ENCODE results near the gene LRRC1. TPM values are rescaled to one million over a fixed set of nuclear protein-coding genes. Genes with fewer than 3 reads are reported as not detected.

The LRRC1 gene
- total RNA-seq, 1 donor from 2014 or later = 9.3 TPM

DNA sequence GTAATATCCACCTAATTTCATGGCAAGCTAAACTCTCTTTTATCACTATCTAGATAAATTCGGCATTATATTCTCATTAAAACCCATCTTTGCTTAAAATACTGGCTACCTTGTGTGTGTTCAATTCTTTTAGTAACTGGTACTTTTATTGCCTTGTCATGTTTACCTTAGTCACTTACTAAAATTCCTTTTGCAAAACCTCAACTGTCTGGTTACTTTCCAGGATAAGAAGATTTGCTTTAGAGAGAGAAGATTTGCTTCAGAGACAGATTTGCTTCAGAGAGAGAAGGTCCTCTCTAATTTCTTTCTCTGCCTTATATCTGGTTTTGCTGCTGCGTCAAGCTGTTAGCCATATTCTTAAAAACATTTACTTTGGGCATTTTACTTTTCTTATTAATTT, 164.9 kb downstream of the LRRC1 start:
- H3K4me3 ChIP-seq (ENCODE audit: low read depth, low read length) = no peak overlapping the region
- no peak for DNase-seq (ENCODE audit: low read depth)
- TF ChIP-seq, protein P1, sequence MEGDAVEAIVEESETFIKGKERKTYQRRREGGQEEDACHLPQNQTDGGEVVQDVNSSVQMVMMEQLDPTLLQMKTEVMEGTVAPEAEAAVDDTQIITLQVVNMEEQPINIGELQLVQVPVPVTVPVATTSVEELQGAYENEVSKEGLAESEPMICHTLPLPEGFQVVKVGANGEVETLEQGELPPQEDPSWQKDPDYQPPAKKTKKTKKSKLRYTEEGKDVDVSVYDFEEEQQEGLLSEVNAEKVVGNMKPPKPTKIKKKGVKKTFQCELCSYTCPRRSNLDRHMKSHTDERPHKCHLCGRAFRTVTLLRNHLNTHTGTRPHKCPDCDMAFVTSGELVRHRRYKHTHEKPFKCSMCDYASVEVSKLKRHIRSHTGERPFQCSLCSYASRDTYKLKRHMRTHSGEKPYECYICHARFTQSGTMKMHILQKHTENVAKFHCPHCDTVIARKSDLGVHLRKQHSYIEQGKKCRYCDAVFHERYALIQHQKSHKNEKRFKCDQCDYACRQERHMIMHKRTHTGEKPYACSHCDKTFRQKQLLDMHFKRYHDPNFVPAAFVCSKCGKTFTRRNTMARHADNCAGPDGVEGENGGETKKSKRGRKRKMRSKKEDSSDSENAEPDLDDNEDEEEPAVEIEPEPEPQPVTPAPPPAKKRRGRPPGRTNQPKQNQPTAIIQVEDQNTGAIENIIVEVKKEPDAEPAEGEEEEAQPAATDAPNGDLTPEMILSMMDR (conservative IDR thresholded peaks at IDR 0.05; ENCODE audit: low read depth, low read length) = no peak

DNA sequence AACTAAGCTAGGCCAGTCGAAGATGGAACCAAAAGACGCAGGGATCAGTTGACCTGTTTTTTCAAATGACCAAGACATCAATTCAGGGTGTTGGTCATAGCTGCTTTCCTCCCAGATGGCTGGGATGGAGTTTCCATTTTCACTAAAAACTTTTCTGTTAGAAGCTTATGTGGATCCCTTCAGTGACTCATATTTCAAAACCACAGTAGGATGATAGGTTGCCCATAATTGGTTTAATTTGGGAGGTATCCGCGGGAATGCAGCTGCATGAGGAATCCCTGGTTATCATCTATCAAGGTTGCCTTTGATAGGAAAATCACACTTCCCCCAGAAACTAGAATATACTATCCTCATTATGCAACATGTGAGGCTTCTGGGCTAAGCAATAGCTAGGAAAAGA, 165.5 kb downstream of the LRRC1 start:
- TF ChIP-seq, protein P1 (conservative IDR thresholded peaks at IDR 0.05; ENCODE audit: low read depth, low read length) = no peak

GRCh38 chr6:53961679-53962370, 167.0 kb downstream of the LRRC1 start:
- DNase-seq (ENCODE audit: low read depth) = no peak
- TF ChIP-seq, protein P1 (conservative IDR thresholded peaks at IDR 0.05; ENCODE audit: low read depth, low read length) = no peak

More for the DNA sequence above, 165.5 kb downstream of the LRRC1 start:
- no peak overlapping the region for H3K4me3 ChIP-seq (ENCODE audit: low read depth, low read length)
- DNase-seq (ENCODE audit: low read depth) = no peak

DNA sequence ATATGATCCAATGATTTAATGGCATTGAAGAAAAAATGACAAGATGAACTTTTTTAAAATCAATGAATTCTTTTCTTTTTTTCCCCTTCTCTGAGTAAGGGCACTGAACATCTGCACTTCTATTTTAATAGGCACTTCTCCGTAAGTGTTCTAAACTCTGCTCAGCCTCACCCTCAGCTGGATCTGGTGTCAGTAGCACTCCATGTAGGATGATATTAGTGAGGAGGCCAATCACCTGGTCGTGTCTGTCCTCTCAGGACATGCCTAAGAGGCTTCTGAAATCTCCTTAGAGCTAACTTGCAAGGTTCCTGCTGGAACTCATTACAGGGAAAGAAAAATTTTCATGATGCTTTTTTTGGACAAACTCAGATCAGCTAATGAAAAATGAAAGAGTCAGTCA, 167.8 kb downstream of the LRRC1 start:
- H3K4me3 ChIP-seq (ENCODE audit: low read depth, low read length) = no peak overlapping the region
- no peak for DNase-seq (ENCODE audit: low read depth)
- TF ChIP-seq, protein P1 (conservative IDR thresholded peaks at IDR 0.05; ENCODE audit: low read depth, low read length) = no peak

More at GRCh38 chr6:53961679-53962370, 167.0 kb downstream of the LRRC1 start:
- no peak overlapping the region for H3K4me3 ChIP-seq (ENCODE audit: low read depth, low read length)

DNA sequence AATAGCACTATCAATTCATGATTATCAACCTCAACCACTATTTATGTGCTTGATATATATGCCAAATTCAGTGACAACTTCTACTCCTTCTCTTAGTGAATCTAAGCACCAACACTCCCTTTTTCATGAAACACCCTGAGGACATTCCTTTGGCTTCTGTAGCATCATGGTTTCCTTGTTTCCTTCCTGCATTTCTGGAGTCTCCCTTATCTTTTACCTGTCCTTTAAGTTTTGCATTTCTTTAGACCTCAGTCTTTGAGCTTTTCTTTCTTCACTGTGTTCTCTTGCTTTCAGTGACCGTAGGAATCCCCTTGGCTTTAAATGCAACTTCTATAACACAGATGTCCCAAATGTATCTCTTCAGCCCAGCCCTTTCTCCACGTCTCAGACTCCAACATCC, 172.6 kb downstream of the LRRC1 start:
- TF ChIP-seq, protein P1 (conservative IDR thresholded peaks at IDR 0.05; ENCODE audit: low read depth, low read length) = no peak
- DNase-seq (ENCODE audit: low read depth) = no peak
- no peak overlapping the region for H3K4me3 ChIP-seq (ENCODE audit: low read depth, low read length)

Other genes with a start within 250 kb of the LRRC1 start
- 15.3 and 16.4 TPM in 2 replicates for gene GCLC, start 249.9 kb upstream of the LRRC1 start, total RNA-seq
- 0.07 and 0.17 TPM in 2 replicates for gene KLHL31, start 129.2 kb upstream of the LRRC1 start, total RNA-seq